Activated CD8-positive, alpha-beta memory T cell treated with anti-CD3 and anti-CD28 coated beads, Interleukin-2, amount 10 ng/mL, durations not matched to agents 7 days and 5 days (primary cell): Measurements from ENCODE around the gene GPR63. TPM values are rescaled to one million over a fixed set of nuclear protein-coding genes. Genes with fewer than 3 reads are reported as not detected.

Experiments
- ATAC-seq: fragments of 150-1000 bp; cut with Tn5 transposase; one replicate; pipeline ENCODE4 v1.10.0; 2021; ENCODE audit warnings: moderate library complexity
- CTCF ChIA-PET: fragments of 350-600 bp; sonication (Branson Sonifier 250); formaldehyde crosslinking; loops from one replicate; lab custom pipeline; 2021; ENCODE audit warnings: antibody characterized with exemption; lab: Charles Lee
- DNase-seq: peaks from one replicate; pipeline ENCODE4 v3.0.0-alpha.2; 2020
- H3K27ac Mint-ChIP-seq: one replicate; pipeline ENCODE4 v1.8.0; 2021; ENCODE audit warnings: mild to moderate bottlenecking, mixed read lengths
- H3K27me3 Mint-ChIP-seq: one replicate; pipeline ENCODE4 v1.8.0; 2021; ENCODE audit warnings: mixed read lengths
- H3K36me3 Mint-ChIP-seq: one replicate; pipeline ENCODE4 v1.8.0; 2021; ENCODE audit warnings: mild to moderate bottlenecking, mixed read lengths
- H3K4me1 Mint-ChIP-seq: one replicate; pipeline ENCODE4 v1.8.0; 2021; ENCODE audit warnings: mixed read lengths
- H3K4me3 Mint-ChIP-seq: one replicate; pipeline ENCODE4 v1.8.0; 2021; ENCODE audit warnings: mild to moderate bottlenecking, moderate library complexity, mixed read lengths
- H3K9me3 Mint-ChIP-seq: one replicate; pipeline ENCODE4 v1.8.0; 2022; ENCODE audit warnings: low read depth, mixed read lengths
- total RNA-seq, 2 experiments: library from RNA; stranded (reverse); gene quantifications; one replicate each; pipeline ENCODE4 v1.2.3, GENCODE V29; 2021

GPR63 gene
- total RNA-seq, 2 experiments from 2014 or later, result 3.1 to 3.3 TPM

- DNase-seq, result no peak
- H3K27me3 Mint-ChIP-seq, result peaks cover under 1% of the 10 kb centered on the region
- H3K4me3 Mint-ChIP-seq, result no peak overlapping the region
- ATAC-seq, result no peak
- no peaks in the 10 kb centered on the region for H3K4me1 Mint-ChIP-seq
- H3K9me3 Mint-ChIP-seq, result no peaks in the 10 kb centered on the region
- no peak overlapping the region for H3K27ac Mint-ChIP-seq
- no peaks in the 10 kb centered on the region for H3K36me3 Mint-ChIP-seq
- CTCF ChIA-PET, result no interaction called here
Observed at GRCh38 chr6:96811136-96811535, 26.1 kb downstream of the GPR63 start.

GRCh38 chr6:96809119-96809518 is 28.2 kb downstream of the GPR63 start:
- no peak for ATAC-seq
- Mint-ChIP-seq H3K27ac (no peak overlapping the region), H3K27me3 (no peaks in the 10 kb centered on the region), H3K4me3 (no peak overlapping the region), H3K36me3 (no peaks in the 10 kb centered on the region), H3K9me3 (no peaks in the 10 kb centered on the region), H3K4me1 (no peaks in the 10 kb centered on the region)
- CTCF ChIA-PET, result no interaction called here
- no peak for DNase-seq

GRCh38 chr6:96803106-96803481 is 34.2 kb downstream of the GPR63 start:
- Mint-ChIP-seq H3K4me3 (no peak overlapping the region), H3K27ac (no peak overlapping the region), H3K9me3 (no peaks in the 10 kb centered on the region), H3K27me3 (no peaks in the 10 kb centered on the region), H3K36me3 (peaks cover 1% of the 10 kb centered on the region), H3K4me1 (no peaks in the 10 kb centered on the region)
- DNase-seq (no peak), ATAC-seq (no peak)
- CTCF ChIA-PET, result no interaction called here

DNA sequence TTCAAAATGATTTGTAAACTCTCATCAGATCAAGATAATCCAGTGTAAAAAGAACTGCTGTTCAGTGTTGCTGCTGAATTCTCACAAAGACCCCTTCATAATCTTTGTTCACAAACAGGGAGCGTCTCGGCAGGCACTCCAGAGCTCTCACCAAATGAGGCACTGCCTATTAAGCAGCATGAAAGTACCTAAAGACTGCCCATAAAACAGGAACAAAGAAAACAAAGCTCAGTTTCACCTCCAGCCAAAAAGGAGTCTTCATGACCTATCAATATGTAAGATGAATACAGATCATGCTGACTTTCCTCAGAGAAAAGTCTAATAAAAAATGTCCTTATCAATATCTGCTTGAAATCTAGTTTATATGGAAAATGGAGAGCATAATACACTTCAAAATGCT is 41.8 kb downstream of the GPR63 start:
- no peaks in the 10 kb centered on the region for H3K4me1 Mint-ChIP-seq
- H3K27ac Mint-ChIP-seq, result no peak overlapping the region
- no peak for ATAC-seq
- CTCF ChIA-PET, result no interaction called here
- H3K4me3 Mint-ChIP-seq, result no peak overlapping the region
- H3K27me3 Mint-ChIP-seq, result no peaks in the 10 kb centered on the region
- H3K9me3 Mint-ChIP-seq, result no peaks in the 10 kb centered on the region
- DNase-seq, result no peak
- H3K36me3 Mint-ChIP-seq, result peaks cover under 1% of the 10 kb centered on the region

DNA sequence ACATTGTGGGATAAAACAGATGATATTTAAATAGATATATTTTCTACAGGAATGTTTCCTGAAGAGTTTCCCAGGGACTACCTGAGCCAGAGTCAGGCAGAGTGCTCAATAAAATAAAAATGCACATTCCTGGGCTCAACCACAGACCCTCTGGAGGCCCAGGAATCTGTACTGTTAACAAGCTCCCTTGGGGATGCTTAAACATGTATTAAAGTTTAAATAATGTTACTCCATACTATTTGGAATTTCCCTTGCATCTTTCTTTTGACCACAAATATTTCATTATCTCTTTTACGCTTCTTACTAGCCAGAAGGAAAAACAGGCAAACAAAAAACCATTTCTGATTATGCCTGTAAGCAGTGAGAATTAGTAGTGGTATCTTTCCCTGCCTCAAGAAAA is 42.3 kb downstream of the GPR63 start:
- Mint-ChIP-seq H3K4me1 (no peaks in the 10 kb centered on the region), H3K4me3 (no peak overlapping the region), H3K27ac (no peak overlapping the region), H3K9me3 (no peaks in the 10 kb centered on the region), H3K27me3 (no peaks in the 10 kb centered on the region), H3K36me3 (no peaks in the 10 kb centered on the region)
- CTCF ChIA-PET, result no interaction called here
- ATAC-seq (no peak), DNase-seq (no peak)

- CTCF ChIA-PET, result no interaction called here
- ATAC-seq (no peak), DNase-seq (no peak)
- Mint-ChIP-seq H3K4me1 (no peaks in the 10 kb centered on the region), H3K27ac (no peak overlapping the region), H3K4me3 (no peak overlapping the region), H3K36me3 (no peaks in the 10 kb centered on the region), H3K27me3 (peaks cover 2% of the 10 kb centered on the region), H3K9me3 (no peaks in the 10 kb centered on the region)
Observed at GRCh38 chr6:96792561-96793190, 44.6 kb downstream of the GPR63 start.

DNA sequence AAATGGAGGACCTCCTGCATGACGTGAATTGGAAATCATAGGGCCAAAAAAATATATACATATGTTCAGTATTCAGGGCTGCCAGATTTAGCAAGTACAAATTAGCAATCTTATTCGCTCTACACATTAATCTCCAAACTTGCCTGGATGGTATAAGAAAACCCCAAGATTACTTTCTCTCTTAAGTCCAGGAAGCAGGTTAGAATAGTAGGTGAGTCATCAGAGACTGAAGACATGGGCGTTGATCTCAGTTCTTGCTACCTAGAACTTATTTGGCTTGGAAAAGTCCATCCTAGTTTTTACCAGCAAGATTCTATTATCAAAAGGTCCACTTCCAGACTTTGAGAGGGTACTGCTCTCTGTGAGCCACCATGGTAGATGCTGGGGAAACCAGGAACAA is 47.4 kb downstream of the GPR63 start:
- DNase-seq (no peak), ATAC-seq (no peak)
- Mint-ChIP-seq H3K27me3 (peaks cover 7% of the 10 kb centered on the region), H3K4me3 (no peak overlapping the region), H3K36me3 (no peaks in the 10 kb centered on the region), H3K9me3 (no peaks in the 10 kb centered on the region), H3K27ac (no peak overlapping the region), H3K4me1 (peaks cover 2% of the 10 kb centered on the region)
- CTCF ChIA-PET, result no interaction called here

DNA sequence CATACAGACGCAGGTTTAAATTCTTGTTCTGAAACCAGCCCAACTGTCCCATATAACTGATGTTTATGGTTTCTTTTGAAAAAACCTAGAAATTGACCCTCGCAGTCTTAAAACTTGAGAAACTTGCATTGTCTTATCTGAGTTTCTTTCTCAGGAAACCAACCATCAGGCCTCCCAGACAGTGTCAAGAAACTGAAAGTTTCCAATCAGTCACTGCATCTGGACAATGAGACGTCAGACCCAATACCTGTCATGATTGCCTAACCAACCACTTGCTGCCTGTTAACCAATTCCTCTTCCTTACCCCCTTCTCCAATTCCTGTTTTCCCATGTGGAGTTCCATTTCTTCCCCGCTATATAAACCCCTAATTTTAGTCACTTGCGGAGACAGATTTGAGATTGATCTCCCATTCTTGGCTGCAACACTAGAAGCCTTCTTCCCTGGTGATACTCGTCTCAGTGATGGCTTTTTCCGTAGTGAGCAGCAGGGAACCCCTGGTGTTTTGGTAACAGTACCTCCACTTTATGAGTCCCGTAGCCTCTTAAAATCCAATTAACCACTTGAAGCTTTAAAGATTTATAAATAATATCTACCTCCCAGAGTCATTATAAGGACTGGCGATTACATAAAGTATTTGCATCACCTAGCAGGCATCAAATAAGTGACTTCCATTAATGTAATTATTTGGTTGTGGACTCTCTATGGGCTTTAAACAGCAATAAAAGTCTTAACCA is 49.3 kb downstream of the GPR63 start:
- Mint-ChIP-seq H3K27ac (no peak overlapping the region), H3K9me3 (no peaks in the 10 kb centered on the region), H3K4me3 (no peak overlapping the region), H3K36me3 (no peaks in the 10 kb centered on the region), H3K4me1 (peaks cover 2% of the 10 kb centered on the region), H3K27me3 (peaks cover 12% of the 10 kb centered on the region)
- DNase-seq (no peak), ATAC-seq (no peak)
- CTCF ChIA-PET, result no interaction called here

GRCh38 chr6:96786336-96786735 is 50.9 kb downstream of the GPR63 start:
- Mint-ChIP-seq H3K27ac (no peak overlapping the region), H3K4me1 (peaks cover 2% of the 10 kb centered on the region), H3K4me3 (no peak overlapping the region), H3K36me3 (no peaks in the 10 kb centered on the region), H3K27me3 (peaks cover 23% of the 10 kb centered on the region), H3K9me3 (no peaks in the 10 kb centered on the region)
- ATAC-seq, result no peak
- no peak for DNase-seq
- CTCF ChIA-PET, result interaction anchor here (1.1 kb wide), 1 partner anchor 15 kb away, joined by 3 read pairs; no protein-coding TSS in a partner anchor

GRCh38 chr6:96784650-96785049 is 52.6 kb downstream of the GPR63 start:
- Mint-ChIP-seq H3K27ac (no peak overlapping the region), H3K27me3 (peaks cover 27% of the 10 kb centered on the region), H3K4me3 (no peak overlapping the region), H3K36me3 (no peaks in the 10 kb centered on the region), H3K9me3 (no peaks in the 10 kb centered on the region), H3K4me1 (peaks cover 2% of the 10 kb centered on the region)
- ATAC-seq (no peak), DNase-seq (no peak)
- CTCF ChIA-PET, result interaction anchor here (0.8 kb wide), 1 partner anchor 51 kb away, joined by 3 read pairs; no protein-coding TSS in a partner anchor

GRCh38 chr6:96783307-96783706 is 54.0 kb downstream of the GPR63 start:
- H3K27me3 Mint-ChIP-seq, result peaks cover 33% of the 10 kb centered on the region
- no peak for DNase-seq
- H3K4me3 Mint-ChIP-seq, result no peak overlapping the region
- H3K9me3 Mint-ChIP-seq, result no peaks in the 10 kb centered on the region
- no peaks in the 10 kb centered on the region for H3K36me3 Mint-ChIP-seq
- H3K4me1 Mint-ChIP-seq, result peaks cover 2% of the 10 kb centered on the region
- CTCF ChIA-PET, result no interaction called here
- no peak for ATAC-seq
- H3K27ac Mint-ChIP-seq, result no peak overlapping the region

GRCh38 chr6:96781557-96781956 is 55.7 kb downstream of the GPR63 start:
- no peak overlapping the region for H3K27ac Mint-ChIP-seq
- ATAC-seq (no peak), DNase-seq (no peak)
- no peaks in the 10 kb centered on the region for H3K9me3 Mint-ChIP-seq
- peaks cover 29% of the 10 kb centered on the region for H3K27me3 Mint-ChIP-seq
- peaks cover 2% of the 10 kb centered on the region for H3K4me1 Mint-ChIP-seq
- no peaks in the 10 kb centered on the region for H3K36me3 Mint-ChIP-seq
- no peak overlapping the region for H3K4me3 Mint-ChIP-seq
- CTCF ChIA-PET, result no interaction called here

GRCh38 chr6:96777113-96777512 is 60.2 kb downstream of the GPR63 start:
- no peak for ATAC-seq
- Mint-ChIP-seq H3K27me3 (peaks cover 21% of the 10 kb centered on the region), H3K36me3 (no peaks in the 10 kb centered on the region), H3K4me1 (no peaks in the 10 kb centered on the region), H3K9me3 (no peaks in the 10 kb centered on the region), H3K27ac (no peak overlapping the region), H3K4me3 (no peak overlapping the region)
- no peak for DNase-seq
- CTCF ChIA-PET, result no interaction called here

DNA sequence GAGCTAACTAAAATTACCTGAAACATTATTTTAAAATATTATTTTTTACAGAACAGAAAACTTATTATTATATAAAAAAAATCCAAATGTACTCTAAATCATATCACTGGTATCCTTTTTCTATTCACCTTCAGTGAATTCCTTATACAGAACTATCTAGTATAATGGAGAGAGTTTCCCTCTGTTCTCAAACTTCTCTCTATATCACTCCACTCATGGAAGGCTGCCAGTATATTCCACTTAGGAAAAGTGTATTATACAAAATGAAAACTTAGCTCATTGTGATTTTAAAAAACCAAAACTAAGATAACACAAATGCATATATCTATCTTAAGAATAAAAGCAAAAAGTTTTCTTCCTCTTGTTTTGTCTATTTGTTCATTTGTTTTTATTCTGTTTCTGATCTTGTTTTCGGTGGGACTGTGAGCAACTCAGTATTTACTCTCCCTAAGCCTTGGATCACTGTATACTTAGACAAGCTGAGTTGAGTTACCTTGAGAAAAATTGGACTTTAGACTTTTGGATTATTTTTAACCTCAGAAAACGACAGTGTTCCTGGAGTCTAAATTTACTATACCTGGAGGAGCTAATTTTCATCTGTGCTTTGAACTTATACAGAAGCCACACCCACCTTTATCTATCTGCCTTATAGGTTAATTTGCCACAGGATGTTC is 61.4 kb downstream of the GPR63 start:
- H3K4me1 Mint-ChIP-seq, result no peaks in the 10 kb centered on the region
- peaks cover 17% of the 10 kb centered on the region for H3K27me3 Mint-ChIP-seq
- H3K36me3 Mint-ChIP-seq, result no peaks in the 10 kb centered on the region
- no peak overlapping the region for H3K4me3 Mint-ChIP-seq
- H3K9me3 Mint-ChIP-seq, result no peaks in the 10 kb centered on the region
- ATAC-seq (no peak), DNase-seq (no peak)
- H3K27ac Mint-ChIP-seq, result no peak overlapping the region
- CTCF ChIA-PET, result no interaction called here
